Activated CD4-positive, alpha-beta memory T cell treated with anti-CD3 and anti-CD28 coated beads, Interleukin-2, amount 10 ng/mL, durations not matched to agents 7 days and 5 days (primary cell): ENCODE results near the gene KIF3A. TPM values are rescaled to one million over a fixed set of nuclear protein-coding genes. Genes with fewer than 3 reads are reported as not detected.

ENCODE experiments used
- CTCF ChIA-PET: fragments of 350-600 bp; sonication (Branson Sonifier 250); formaldehyde crosslinking; loops from one replicate; lab custom pipeline; 2021; ENCODE audit warnings: antibody characterized with exemption, inconsistent platforms; lab: Charles Lee
- POLR2A ChIA-PET: fragments of 350-600 bp; sonication (Branson Sonifier 250); formaldehyde crosslinking; loops from one replicate; lab custom pipeline; 2021; ENCODE audit warnings: antibody characterized with exemption; lab: Charles Lee
- DNase-seq: peaks from one replicate; pipeline ENCODE4 v3.0.0-alpha.2; 2020
- H3K27ac Mint-ChIP-seq: one replicate; pipeline ENCODE4 v1.8.0; 2021; ENCODE audit warnings: mild to moderate bottlenecking, mixed read lengths
- H3K27me3 Mint-ChIP-seq: one replicate; pipeline ENCODE4 v1.8.0; 2021; ENCODE audit warnings: mixed read lengths
- H3K36me3 Mint-ChIP-seq: one replicate; pipeline ENCODE4 v1.8.0; 2021; ENCODE audit warnings: low read depth, mixed read lengths
- H3K4me1 Mint-ChIP-seq: one replicate; pipeline ENCODE4 v1.8.0; 2021; ENCODE audit warnings: mixed read lengths
- H3K4me3 Mint-ChIP-seq: one replicate; pipeline ENCODE4 v1.8.0; 2021; ENCODE audit warnings: mild to moderate bottlenecking, mixed read lengths
- H3K9me3 Mint-ChIP-seq: one replicate; pipeline ENCODE4 v1.8.0; 2021; ENCODE audit warnings: mixed read lengths
- total RNA-seq, 2 experiments: library from RNA; stranded (reverse); gene quantifications; one replicate each; pipeline ENCODE4 v1.2.3, GENCODE V29; 2021

KIF3A gene
- total RNA-seq, 2 experiments from 2014 or later = 16.2 to 19.3 TPM

DNA sequence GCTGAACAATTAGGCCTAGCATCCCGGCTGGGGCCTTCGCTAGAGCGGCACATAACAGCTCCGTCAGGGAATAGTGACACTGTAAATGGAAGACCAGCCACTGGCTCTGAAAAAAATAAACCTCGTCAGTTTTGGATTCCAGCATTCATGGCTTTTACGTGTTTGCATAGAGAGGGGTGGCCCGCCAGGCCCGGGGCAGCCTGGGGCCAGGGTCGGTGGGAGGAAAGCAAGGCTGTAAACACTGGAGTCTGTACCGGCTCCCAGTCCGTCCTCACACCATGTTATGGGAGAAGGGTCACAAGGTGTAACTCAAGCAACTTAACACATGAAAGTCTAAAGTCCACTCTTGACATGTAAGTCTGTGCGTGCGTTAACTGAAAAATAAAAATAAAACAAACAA, 21.1 kb upstream of the KIF3A start:
- Mint-ChIP-seq H3K4me1 (peaks cover 13% of the 10 kb centered on the region), H3K36me3 (peaks cover 7% of the 10 kb centered on the region), H3K4me3 (no peak overlapping the region), H3K9me3 (no peaks in the 10 kb centered on the region), H3K27me3 (no peaks in the 10 kb centered on the region), H3K27ac (no peak overlapping the region)
- ChIA-PET CTCF (interaction anchor here (0.5 kb wide), 1 partner anchor 242 kb away, joined by 3 read pairs; no protein-coding TSS in a partner anchor), POLR2A (no interaction called here)
- DNase-seq = no peak

DNA sequence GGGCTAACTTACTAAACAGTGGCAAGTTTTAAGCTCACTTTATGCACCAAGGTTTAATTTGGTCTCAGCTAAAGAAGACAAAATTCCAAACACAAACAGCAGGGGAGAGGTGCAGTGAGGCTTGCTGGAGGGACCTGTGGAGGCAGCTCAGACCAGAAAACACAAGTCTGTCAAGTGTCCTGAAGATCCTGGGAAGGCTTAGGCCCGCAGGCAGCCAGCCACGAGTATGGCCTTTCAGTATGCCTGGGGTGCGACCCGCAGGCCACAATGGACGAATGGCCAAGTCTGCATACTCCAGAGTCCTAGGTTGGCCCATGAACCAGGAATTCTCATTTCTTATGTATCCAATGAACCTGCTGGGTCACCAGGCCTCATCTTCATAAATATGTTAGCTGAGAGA, 19.2 kb upstream of the KIF3A start:
- ChIA-PET CTCF (interaction anchor here (1.1 kb wide), 1 partner anchor 61 kb away, joined by 3 read pairs; no protein-coding TSS in a partner anchor), POLR2A (interaction anchor here (0.9 kb wide), 1 partner anchor 115 kb away, joined by 3 read pairs; no protein-coding TSS in a partner anchor)
- Mint-ChIP-seq H3K36me3 (peaks cover 11% of the 10 kb centered on the region), H3K9me3 (no peaks in the 10 kb centered on the region), H3K4me3 (no peak overlapping the region), H3K4me1 (peaks cover 18% of the 10 kb centered on the region), H3K27ac (no peak overlapping the region), H3K27me3 (no peaks in the 10 kb centered on the region)
- no peak for DNase-seq

DNA sequence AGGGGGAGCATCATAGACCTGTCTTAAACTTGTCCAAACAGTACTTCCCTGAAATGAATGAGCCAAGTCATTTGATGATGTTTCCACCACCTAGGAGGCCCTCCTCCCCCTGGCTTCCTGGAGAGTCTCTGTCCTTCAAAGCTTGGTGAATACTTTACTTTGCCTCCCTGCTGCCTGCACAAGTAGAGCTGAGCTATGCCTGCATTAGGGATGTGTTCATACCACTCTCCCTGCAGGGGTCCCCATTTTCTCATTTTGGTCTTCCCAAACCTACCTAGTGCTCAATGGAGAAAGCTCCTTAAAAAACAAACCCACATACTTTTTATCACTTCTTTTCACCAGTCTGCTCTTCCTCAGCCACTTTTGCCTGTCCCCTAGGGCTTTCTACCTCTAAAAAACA, 17.6 kb upstream of the KIF3A start:
- no peak overlapping the region for H3K27ac Mint-ChIP-seq
- no peak for DNase-seq
- CTCF ChIA-PET = interaction anchor here (2.5 kb wide), 1 partner anchor 65 kb away, joined by 20 read pairs; no protein-coding TSS in a partner anchor
- POLR2A ChIA-PET = interaction anchor here (1.3 to 1.4 kb wide), 2 partner anchors 11 to 17 kb away, joined by 3 to 5 read pairs; partner anchors contain the start of gene KIF3A
- peaks cover 32% of the 10 kb centered on the region for H3K4me1 Mint-ChIP-seq
- peaks cover 19% of the 10 kb centered on the region for H3K36me3 Mint-ChIP-seq
- H3K4me3 Mint-ChIP-seq = no peak overlapping the region
- no peaks in the 10 kb centered on the region for H3K27me3 Mint-ChIP-seq
- no peaks in the 10 kb centered on the region for H3K9me3 Mint-ChIP-seq

DNA sequence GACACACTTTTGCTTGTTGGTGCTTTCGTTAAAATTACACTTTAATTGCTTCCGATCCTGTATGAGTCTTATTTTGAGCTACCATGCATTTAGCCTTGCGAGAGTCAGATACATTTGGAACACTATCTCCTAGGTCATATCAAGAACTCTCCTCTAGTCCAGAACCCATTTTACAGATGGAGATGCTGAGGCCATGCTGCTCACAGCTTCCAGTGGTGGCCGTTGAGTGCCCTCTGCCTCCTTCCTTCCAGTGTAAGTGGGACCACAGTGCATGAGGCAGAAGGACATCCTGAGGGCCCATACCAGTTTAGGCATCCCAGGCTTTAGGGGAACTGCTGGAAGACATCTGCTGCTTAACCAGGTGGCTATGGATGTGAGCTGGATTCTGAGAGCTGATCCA, 16.8 kb upstream of the KIF3A start:
- ChIA-PET CTCF (interaction anchor here (1.3 to 2.5 kb wide), 2 partner anchors 17 to 66 kb away, joined by 3 to 20 read pairs; partner anchors contain the start of gene KIF3A), POLR2A (interaction anchor here (0.8 to 1.3 kb wide), 2 partner anchors 12 to 15 kb away, joined by 3 read pairs; no protein-coding TSS in a partner anchor)
- Mint-ChIP-seq H3K4me1 (peaks cover 37% of the 10 kb centered on the region), H3K9me3 (no peaks in the 10 kb centered on the region), H3K4me3 (no peak overlapping the region), H3K27ac (no peak overlapping the region), H3K27me3 (no peaks in the 10 kb centered on the region), H3K36me3 (peaks cover 19% of the 10 kb centered on the region)
- no peak for DNase-seq

DNA sequence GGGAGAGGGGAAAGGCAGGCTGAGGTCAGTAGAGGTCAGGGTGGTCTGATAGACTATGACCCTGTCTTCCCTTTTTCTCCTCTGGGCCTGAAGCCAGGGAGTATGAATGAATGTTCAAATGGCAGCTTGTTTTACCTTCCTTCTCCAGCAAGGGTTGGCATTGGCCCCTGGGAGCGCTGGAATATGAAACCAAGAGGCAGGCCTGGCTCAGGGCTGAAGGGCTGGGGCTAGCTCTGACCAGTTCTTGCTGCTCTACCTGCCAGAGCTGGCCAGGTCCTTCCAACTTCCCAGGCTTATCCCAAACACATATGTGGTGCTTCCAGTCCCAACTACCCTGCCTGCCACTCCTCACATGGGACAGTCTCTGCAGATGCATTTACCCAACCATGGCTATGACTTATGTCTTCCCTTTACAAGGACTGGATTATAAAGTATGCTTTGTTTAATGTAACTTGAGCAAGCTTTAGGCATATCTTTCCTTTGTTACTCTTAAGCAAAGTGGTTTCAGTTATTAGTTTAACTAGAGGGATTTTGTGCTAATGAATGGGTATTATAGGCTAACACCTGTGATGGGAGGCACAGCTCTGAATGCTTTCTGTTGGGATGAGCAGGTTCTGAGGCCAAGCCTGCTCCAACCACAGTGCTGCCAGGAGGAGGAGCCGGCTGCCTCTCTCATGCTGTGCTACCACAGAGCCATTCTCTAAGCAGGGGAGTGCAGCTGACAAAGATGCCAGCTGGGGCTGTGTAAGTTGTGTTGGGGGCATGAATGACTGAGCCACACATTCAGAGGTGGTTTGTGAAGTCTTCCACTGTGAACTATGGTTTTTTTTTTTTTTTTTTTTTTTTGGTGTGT, 16.0 kb upstream of the KIF3A start:
- Mint-ChIP-seq H3K9me3 (no peaks in the 10 kb centered on the region), H3K27ac (no peak overlapping the region), H3K4me1 (peaks cover 37% of the 10 kb centered on the region), H3K4me3 (no peak overlapping the region), H3K36me3 (peaks cover 19% of the 10 kb centered on the region), H3K27me3 (no peaks in the 10 kb centered on the region)
- ChIA-PET CTCF (interaction anchor here (1.3 to 2.5 kb wide), 2 partner anchors 16 to 67 kb away, joined by 3 to 20 read pairs; partner anchors contain the start of gene KIF3A), POLR2A (interaction anchor here (0.9 to 1.5 kb wide), 2 partner anchors 15 to 48 kb away, joined by 3 to 4 read pairs; no protein-coding TSS in a partner anchor)
- DNase-seq = no peak

DNA sequence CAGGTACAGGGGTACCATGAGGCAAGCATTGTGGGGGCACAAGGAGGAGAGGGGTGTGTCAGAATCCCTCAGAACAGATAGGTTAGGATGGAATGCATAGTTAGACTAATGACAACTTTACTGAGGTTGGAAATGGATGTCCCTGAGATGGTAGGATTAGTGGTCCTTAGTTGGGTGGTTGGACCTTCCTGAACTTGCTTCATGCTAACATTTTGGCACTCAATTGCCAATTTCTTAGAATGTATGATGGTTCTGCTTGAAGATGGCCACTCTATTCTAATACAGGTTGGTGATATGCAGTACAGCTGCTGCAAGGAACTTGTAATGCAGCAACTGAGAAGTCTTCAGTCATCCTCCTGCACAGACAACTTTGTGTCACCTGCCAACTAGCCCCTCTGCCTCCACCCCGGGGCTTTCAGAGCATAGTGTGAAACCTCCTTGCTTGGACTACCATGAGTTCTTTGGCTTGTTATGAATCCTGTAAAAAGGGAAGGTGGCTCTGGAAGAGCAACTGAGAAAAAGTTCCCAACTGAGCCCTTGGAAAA, 15.3 kb upstream of the KIF3A start:
- DNase-seq = no peak
- no peak overlapping the region for H3K27ac Mint-ChIP-seq
- no peak overlapping the region for H3K4me3 Mint-ChIP-seq
- H3K27me3 Mint-ChIP-seq = no peaks in the 10 kb centered on the region
- H3K36me3 Mint-ChIP-seq = peaks cover 19% of the 10 kb centered on the region
- H3K9me3 Mint-ChIP-seq = no peaks in the 10 kb centered on the region
- POLR2A ChIA-PET = interaction anchor here (0.9 to 1.5 kb wide), 3 partner anchors 14 to 1117 kb away, joined by 3 to 4 read pairs (median 3); no protein-coding TSS in a partner anchor
- H3K4me1 Mint-ChIP-seq = peaks cover 37% of the 10 kb centered on the region
- CTCF ChIA-PET = interaction anchor here (0.8 to 2.5 kb wide), 2 partner anchors 67 to 359 kb away, joined by 3 to 20 read pairs; no protein-coding TSS in a partner anchor

DNA sequence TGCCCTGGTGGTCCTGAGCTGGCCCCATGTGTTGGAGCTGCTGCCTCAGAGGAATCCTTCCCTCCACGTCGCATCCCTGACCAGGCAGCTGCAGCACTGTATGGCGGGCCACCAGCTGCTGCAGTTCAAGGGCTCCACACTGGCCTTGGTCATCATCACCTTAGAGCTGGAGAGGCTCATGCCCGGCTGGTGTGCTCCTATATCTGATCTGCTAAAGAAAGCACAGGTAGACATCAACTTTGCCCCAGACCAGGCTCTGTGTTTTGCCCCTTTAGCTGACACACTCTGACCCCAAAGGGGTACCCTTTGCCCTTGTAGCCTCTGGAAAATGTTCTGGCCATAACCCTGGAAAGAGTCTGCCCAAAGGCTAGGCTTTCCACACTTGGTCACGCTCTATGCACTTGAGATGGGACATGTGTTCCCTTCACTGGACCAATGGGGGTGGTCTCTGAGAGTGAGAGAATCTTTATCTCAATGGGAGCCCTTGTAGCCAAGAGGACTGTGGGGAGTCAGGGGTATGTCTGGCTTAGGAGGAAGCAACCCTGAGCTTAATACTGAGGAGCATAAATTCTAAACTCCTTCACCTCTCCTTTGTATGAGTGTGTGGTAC, 14.7 kb upstream of the KIF3A start:
- no peak overlapping the region for H3K4me3 Mint-ChIP-seq
- POLR2A ChIA-PET = interaction anchor here (0.7 to 1.5 kb wide), 3 partner anchors 15 to 1116 kb away, joined by 3 to 4 read pairs (median 4); partner anchors contain the start of gene KIF3A
- H3K36me3 Mint-ChIP-seq = peaks cover 19% of the 10 kb centered on the region
- DNase-seq = no peak
- no peaks in the 10 kb centered on the region for H3K9me3 Mint-ChIP-seq
- H3K4me1 Mint-ChIP-seq = peaks cover 37% of the 10 kb centered on the region
- CTCF ChIA-PET = interaction anchor here (0.8 to 2.2 kb wide), 2 partner anchors 68 to 359 kb away, joined by 3 to 8 read pairs; no protein-coding TSS in a partner anchor
- no peak overlapping the region for H3K27ac Mint-ChIP-seq
- no peaks in the 10 kb centered on the region for H3K27me3 Mint-ChIP-seq

DNA sequence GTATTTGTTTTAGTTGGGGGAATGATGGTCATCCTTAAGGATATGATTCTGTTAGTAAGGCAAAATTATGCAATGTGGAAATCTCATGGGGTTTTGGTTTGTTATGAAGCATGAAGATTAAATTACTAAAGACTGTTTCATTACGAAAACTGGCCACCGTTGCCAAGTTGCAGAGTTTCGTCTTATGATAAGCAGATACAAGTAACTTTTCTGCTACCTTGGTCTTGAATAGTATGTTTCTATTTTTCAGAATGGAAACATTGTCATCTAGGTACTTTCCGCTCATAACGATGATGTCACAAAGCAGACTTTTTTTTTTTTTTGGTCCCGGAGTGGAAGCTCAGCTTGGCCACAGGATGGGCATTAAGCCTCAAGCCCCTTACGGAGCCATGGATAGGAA, 14.1 kb upstream of the KIF3A start:
- H3K27me3 Mint-ChIP-seq = no peaks in the 10 kb centered on the region
- no peaks in the 10 kb centered on the region for H3K9me3 Mint-ChIP-seq
- H3K4me3 Mint-ChIP-seq = no peak overlapping the region
- no peak for DNase-seq
- H3K27ac Mint-ChIP-seq = peak overlapping the region; percentile 59
- H3K4me1 Mint-ChIP-seq = peaks cover 37% of the 10 kb centered on the region
- ChIA-PET POLR2A (interaction anchor here (0.7 kb wide), 1 partner anchor 14 kb away, joined by 4 read pairs; the partner anchor contains the start of gene KIF3A), CTCF (interaction anchor here (1.6 to 2.2 kb wide), 2 partner anchors 66 to 69 kb away, joined by 3 to 8 read pairs; no protein-coding TSS in a partner anchor)
- H3K36me3 Mint-ChIP-seq = peaks cover 19% of the 10 kb centered on the region

DNA sequence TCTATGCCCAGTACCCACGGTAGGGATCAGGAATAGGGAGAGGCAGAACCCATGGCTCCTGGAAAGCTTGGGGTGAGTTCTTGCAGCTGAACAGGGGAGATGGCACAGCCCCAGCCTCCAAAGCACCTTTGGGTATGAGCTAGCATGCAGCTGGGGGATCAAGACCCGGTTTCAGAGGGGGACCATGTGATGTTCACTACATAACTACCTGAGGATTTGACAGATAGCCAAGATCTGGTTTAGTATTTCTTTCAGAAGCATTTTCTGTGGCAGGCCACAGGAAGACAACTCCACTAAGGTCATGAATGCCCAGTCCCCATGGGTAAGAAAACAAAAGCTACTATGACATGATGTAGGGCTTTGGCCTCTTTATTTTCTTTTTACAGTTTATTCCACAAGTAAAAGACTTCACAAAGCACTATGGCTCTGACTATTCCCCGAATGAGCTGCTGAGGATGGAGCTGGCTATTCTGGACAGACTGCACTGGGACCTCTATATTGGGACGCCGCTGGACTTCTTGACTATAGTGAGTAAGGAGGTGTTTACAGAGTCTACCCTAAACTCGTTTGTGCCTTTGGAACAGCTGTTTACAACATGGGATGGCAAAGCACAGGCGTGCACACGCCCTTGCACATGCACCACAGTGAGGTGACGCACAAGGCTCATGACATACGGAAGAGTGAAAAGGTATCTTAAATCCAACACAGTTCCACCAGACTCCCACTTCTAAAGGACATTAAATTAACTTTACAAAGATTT, 13.3 kb upstream of the KIF3A start:
- Mint-ChIP-seq H3K4me3 (no peak overlapping the region), H3K9me3 (no peaks in the 10 kb centered on the region), H3K36me3 (peaks cover 19% of the 10 kb centered on the region), H3K27me3 (peaks cover 4% of the 10 kb centered on the region), H3K4me1 (peaks cover 41% of the 10 kb centered on the region), H3K27ac (no peak overlapping the region)
- DNase-seq = no peak
- POLR2A ChIA-PET = no interaction called here
- CTCF ChIA-PET = interaction anchor here (1.2 to 2.2 kb wide), 5 partner anchors 10 to 223 kb away, joined by 3 to 8 read pairs (median 3); no protein-coding TSS in a partner anchor

DNA sequence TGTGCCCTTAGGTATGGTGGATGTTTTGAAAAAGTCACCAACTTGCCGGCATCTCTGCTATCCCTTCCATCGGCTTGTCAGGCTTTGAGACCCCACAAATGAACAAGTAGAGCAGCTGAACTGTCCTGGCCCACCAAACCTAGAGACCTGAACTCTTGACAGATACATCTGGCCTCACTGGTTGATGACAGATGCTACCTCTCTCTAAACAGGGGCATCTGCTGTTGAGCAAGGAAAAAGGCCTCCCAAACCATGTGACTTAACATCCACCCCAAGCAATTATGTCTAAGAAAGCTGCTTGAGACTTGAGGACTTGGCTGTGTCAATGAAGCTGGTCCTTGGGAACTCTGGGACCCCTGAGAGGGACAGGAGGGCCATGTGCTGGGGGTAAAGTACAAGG, 12.2 kb upstream of the KIF3A start:
- Mint-ChIP-seq H3K4me3 (no peak overlapping the region), H3K36me3 (peaks cover 19% of the 10 kb centered on the region), H3K27me3 (peaks cover 14% of the 10 kb centered on the region), H3K27ac (no peak overlapping the region), H3K9me3 (no peaks in the 10 kb centered on the region), H3K4me1 (peaks cover 31% of the 10 kb centered on the region)
- ChIA-PET CTCF (interaction anchor here (1.2 to 1.6 kb wide), 2 partner anchors 12 to 22 kb away, joined by 3 read pairs; no protein-coding TSS in a partner anchor), POLR2A (interaction anchor here (1.1 to 3.7 kb wide), 2 partner anchors 12 to 42 kb away, joined by 3 to 43 read pairs; partner anchors contain the start of gene KIF3A)
- DNase-seq = no peak

DNA sequence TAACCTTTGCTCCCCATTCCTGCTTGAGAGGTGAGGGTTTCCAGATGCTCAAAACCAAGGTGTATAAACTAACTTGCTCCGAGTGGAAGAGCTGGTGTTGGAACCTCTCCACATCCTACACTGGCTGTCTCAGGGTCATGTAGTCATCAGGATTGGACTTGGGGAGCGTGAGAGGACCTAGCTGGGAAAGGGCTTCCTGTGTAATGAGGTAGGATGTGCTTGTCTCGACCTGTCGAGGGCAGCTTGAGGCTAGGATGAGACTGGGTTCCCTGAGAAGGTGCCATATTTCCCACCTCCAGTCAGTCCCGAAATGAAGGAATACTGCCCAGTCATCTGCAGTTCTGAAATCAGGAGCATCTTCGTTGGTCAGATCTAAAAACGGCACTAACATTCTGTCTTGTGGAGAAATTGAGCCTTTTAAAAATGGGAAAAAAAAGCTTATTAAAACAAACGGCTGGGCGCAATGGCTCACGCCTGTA, 11.2 kb upstream of the KIF3A start:
- peak overlapping the region; percentile 57 for H3K4me3 Mint-ChIP-seq
- ChIA-PET POLR2A (interaction anchor here (0.6 to 3.7 kb wide), 3 partner anchors 11 to 545 kb away, joined by 3 to 43 read pairs (median 3); partner anchors contain the start of gene KIF3A), CTCF (interaction anchor here (4.0 kb wide), 1 partner anchor 11 kb away, joined by 53 read pairs; the partner anchor contains the start of gene KIF3A)
- H3K9me3 Mint-ChIP-seq = no peaks in the 10 kb centered on the region
- H3K36me3 Mint-ChIP-seq = peaks cover 18% of the 10 kb centered on the region
- H3K27ac Mint-ChIP-seq = no peak overlapping the region
- peaks cover 29% of the 10 kb centered on the region for H3K4me1 Mint-ChIP-seq
- DNase-seq = no peak
- peaks cover 16% of the 10 kb centered on the region for H3K27me3 Mint-ChIP-seq
